GM12874 (cell line): Measurements from ENCODE around the gene ILK.

ENCODE experiments used
- TF ChIP-seq, protein P1 (sequence below): IDR thresholded peaks from 2 replicates; pipeline ENCODE4 v1.5.1; 2011; ENCODE audit warnings: low read depth, mild to moderate bottlenecking, control low read depth, low read length, moderate library complexity; ENCODE audit not compliant: insufficient read depth

ILK gene

DNA sequence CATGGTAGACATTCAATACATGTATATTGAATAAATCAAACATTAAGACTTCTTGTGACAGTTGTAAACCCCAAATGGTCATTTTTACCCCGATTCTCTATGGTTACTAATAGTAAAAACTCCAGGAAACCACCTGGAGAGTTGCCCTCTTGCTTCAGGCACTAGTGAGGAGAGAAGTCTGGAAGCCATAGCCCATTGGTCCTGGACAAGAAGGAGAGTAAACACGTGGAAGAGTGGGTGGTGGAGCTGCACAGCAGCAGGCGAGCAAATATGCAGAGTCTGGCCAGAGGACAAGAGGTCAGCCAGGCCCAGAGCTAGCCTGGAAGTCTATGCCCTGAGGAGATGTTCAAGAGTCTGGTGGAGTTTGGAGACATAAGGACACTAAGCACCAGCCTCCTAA, 34.3 kb downstream of the ILK start:
- TF ChIP-seq, protein P1, sequence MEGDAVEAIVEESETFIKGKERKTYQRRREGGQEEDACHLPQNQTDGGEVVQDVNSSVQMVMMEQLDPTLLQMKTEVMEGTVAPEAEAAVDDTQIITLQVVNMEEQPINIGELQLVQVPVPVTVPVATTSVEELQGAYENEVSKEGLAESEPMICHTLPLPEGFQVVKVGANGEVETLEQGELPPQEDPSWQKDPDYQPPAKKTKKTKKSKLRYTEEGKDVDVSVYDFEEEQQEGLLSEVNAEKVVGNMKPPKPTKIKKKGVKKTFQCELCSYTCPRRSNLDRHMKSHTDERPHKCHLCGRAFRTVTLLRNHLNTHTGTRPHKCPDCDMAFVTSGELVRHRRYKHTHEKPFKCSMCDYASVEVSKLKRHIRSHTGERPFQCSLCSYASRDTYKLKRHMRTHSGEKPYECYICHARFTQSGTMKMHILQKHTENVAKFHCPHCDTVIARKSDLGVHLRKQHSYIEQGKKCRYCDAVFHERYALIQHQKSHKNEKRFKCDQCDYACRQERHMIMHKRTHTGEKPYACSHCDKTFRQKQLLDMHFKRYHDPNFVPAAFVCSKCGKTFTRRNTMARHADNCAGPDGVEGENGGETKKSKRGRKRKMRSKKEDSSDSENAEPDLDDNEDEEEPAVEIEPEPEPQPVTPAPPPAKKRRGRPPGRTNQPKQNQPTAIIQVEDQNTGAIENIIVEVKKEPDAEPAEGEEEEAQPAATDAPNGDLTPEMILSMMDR: no peak

GRCh38 chr11:6638429-6638828, 34.9 kb downstream of the ILK start:
- TF ChIP-seq, protein P1: no peak

DNA sequence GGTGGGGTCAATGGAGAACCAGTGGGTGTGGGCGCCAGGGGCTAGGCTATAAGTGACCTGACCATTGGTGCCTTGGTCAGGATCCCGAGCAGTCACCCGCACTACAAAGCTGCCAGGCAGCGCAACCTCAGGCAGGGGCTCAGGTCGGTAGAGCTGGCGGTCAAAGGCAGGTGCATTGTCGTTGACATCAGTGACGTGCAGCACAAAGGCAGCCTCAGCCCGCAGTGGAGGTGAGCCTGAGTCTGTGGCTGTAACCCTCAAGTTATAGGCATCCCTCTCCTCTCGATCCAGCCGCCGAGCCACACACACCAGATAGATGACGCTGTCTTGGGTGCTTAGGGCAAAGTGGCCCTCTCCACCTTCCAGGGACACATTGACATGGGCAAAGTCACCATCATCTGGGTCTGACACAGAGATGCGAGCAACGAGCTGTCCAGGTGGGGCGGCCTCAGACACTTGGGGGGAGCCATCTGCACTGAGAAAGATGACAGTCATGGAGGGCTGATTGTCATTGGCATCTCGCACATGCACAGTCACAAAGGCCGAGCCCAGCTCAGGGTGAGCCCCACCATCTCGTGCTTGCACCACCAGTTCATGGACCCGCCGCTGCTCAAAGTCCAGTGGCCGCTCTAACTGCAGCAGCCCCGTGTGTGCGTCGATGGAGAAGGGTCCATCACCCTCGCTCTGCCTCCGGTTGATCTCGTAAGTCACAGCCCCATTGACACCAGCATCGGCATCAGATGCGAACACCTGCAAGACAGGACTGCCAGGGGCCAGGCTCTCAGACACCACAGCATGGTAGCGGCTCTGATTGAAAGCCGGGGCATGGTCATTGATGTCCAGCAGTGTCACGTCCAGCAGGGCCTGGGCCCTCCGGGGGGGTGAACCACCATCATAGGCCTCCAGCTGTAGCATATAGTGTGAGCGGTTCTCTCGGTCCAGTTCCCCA, 36.7 kb downstream of the ILK start:
- TF ChIP-seq, protein P1: no peak

GRCh38 chr11:6640985-6641701, 37.6 kb downstream of the ILK start:
- TF ChIP-seq, protein P1: no peak

- TF ChIP-seq, protein P1: no peak
Measured at GRCh38 chr11:6642957-6643356, 39.4 kb downstream of the ILK start.

DNA sequence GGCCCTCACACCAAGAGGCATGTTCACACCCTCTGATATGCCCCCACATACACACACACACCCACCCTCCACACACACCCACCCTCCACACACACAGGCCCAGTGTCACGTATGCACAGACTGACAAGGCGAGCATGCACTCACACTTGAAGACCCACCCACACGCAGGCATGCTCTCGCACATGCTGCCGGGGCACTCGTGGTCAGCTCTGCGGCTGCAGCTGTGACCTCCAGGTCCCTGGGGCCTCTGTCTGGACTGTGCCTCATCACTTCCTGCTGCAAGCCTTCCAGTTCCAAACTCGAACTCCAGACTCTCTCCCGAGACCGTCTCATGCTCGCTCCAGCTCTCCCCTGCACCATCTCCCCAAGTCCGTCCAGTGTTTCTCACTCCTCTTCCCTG, 42.5 kb downstream of the ILK start:
- TF ChIP-seq, protein P1: no peak

DNA sequence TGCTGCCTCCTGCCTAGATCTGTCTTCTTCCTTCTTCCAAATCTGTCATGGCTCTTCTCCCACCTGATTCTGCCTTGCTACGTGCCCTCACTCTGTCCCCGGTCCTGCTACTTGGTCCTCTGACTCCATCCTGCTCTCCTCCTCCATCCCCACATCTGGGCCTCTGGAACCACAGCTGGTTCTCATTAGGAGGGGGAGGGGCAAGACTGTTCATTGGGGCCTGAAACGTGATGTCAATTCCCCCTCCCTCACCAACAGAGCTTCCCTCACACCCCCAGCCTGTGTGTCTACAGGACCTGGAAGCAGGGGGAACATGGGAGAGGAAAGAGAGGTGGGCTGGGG, 43.0 kb downstream of the ILK start:
- TF ChIP-seq, protein P1: no peak
